ENCODE results near the gene AK4.

DNA sequence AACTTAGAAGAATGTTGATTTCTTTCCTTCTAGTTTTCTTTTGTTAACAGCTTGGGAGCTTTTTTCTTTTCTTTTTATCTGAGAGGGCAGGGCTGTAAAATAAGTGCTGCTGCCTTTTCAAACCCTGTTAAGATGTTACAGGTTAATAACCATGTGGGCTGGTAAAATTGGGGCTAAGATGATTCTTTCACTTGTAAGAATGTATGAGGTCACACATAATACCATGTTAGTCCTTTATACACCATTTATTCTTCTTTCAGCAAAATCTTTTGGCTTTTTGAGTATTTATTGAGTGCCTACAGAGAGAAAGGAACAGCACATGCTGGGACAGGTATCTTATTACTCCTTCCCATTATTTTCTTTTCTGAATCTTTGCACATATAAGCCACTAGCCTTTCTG, 6.1 kb upstream of the AK4 start:
- TF ChIP-seq POLR2A (IDR thresholded peaks at IDR 0.05): no peak
- TF ChIP-seq CTCF (IDR thresholded peaks at IDR 0.05): no peak

Measured in esophagus squamous epithelium (tissue), 4 donors.